ENCODE results near the gene BAIAP3.
"Not testable (repeated sequence)": the region's sequence is repeated elsewhere in the genome, so short reads cannot be mapped to it uniquely, and the experiment has no call there.

The BAIAP3 gene

DNA sequence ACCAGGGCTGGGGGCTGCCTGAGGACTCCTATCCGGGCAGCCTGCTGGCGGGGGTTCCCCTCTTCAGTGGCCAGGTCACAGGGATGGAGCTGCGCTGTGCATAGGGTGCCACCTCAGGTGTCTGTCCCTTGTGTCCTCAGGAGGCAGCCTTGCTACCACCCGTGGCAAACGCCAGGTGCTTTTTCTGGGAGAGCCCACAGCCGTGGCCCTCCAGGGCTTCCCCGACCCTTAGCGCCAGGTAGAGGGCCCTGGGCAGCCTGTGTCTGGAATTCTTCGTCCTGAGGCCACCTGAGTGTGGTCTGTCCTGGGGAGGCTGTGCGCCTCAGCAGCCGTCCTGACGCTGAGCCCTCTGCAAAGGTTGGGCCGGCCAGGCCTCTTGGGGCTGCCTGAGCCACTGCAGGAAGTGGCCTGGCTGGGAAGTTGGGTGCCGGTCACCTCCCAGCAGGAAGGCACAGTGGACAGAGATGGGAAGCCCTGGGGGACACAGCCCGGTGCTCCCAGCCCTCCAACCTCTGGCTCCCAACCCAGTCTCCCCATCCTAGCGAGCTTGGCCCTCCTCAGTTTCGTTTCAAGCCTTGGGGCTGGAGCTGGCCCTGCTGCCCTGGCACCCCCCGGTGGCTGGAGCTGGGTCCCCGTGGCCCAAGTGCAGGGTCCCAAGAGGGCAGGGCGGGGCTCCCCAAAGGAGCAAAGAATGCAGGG lies 7.6 kb upstream of the BAIAP3 start:
- no peak overlapping the region for H3K4me3 ChIP-seq (ENCODE audit: low read length)
- no peak for DNase-seq (ENCODE audit: low read depth)
- no peak for TF ChIP-seq CTCF (conservative IDR thresholded peaks at IDR 0.05; ENCODE audit: low read depth, low read length)

DNA sequence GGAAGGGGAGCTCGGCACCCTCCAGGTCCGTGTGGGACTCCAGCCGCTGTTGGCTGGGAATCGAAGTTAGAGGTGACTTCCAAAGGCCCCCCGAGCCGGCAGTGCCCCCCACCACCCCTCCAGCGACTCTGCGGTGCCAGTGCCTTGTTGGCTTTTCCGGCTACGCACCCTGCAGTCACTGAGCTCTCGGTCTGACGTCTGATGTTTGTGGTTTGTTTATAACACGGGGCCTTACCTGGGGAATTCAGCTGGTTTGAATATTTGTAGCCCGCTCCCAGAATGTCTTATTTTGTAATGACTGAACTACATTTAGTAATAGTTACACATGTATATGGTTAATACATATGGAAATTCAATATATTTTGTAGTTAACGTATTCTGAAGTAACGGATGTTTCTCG lies 7.1 kb upstream of the BAIAP3 start:
- H3K4me3 ChIP-seq (ENCODE audit: low read length), result no peak overlapping the region
- no peak for TF ChIP-seq CTCF (conservative IDR thresholded peaks at IDR 0.05; ENCODE audit: low read depth, low read length)
- DNase-seq (ENCODE audit: low read depth), result no peak

GRCh38 chr16:1326946-1327618 lies 6.4 kb upstream of the BAIAP3 start:
- no peak for TF ChIP-seq CTCF (conservative IDR thresholded peaks at IDR 0.05; ENCODE audit: low read depth, low read length)
- H3K4me3 ChIP-seq (ENCODE audit: low read length), result no peak overlapping the region
- DNase-seq (ENCODE audit: low read depth), result no peak

DNA sequence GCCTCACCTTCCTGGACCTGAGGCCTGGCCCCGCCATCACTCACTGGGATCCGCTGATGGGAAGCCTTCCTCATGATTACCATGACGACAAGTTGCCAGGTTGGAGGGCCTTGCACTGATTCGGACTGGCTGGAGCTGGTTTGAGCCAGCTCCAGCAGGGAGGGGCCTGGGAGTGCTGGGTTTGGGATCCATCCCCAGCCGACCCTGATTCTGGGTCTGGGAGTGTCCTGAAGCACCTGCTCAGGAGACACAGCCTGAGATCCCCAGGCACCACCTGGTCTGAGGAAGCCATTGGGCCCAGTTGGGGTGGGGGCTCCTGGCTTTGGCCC lies 5.9 kb upstream of the BAIAP3 start:
- no peak for TF ChIP-seq CTCF (conservative IDR thresholded peaks at IDR 0.05; ENCODE audit: low read depth, low read length)
- no peak overlapping the region for H3K4me3 ChIP-seq (ENCODE audit: low read length)

DNA sequence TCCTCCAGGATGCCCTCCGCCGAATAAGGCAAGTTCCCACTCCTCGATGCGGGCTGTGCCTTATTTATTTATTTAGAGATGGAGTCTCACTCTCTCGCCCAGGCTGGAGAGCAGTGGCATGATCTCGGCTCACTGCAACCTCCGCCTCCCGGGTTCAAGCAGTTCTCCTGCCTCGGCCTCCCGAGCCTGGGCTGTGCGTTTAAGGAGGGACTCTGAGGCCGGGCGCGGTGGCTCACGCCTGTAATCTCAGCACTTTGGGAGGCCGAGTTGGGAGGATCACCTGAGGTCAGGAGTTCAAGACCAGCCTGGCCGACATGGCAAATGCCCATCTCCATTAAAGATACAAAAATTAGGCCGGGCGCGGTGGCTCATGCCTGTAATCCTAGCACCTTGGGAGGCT lies 5.3 kb upstream of the BAIAP3 start:
- not testable (repeated sequence) for DNase-seq (ENCODE audit: low read depth); H3K4me3 ChIP-seq (ENCODE audit: low read length)

More for the DNA sequence above, 5.9 kb upstream of the BAIAP3 start:
- no peak for DNase-seq (ENCODE audit: low read depth)

DNA sequence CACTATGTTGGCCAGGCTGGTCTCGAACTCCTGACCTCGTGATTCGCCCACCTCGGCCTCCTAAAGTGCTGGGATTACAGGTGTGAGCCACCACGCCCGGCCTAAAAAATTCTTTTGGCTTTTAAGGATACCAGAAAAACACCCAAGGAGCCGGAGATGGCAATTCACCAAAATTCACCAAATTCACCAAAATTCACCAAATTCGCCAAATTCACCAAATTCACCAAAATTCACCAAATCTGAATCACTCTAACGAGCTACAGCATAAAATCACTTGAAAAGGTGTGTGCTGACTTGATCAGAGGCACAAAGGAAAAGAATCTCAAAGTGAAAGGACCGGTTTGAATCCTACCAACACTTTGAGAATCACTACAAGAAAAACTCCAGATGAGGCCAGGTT lies 4.5 kb upstream of the BAIAP3 start:
- H3K4me3 ChIP-seq (ENCODE audit: low read length); DNase-seq (ENCODE audit: low read depth): not testable (repeated sequence)

- no peak for DNase-seq (ENCODE audit: low read depth)
- peak; percentile 62 for TF ChIP-seq CTCF (conservative IDR thresholded peaks at IDR 0.05; ENCODE audit: low read depth, low read length)
- H3K4me3 ChIP-seq (ENCODE audit: low read length), result no peak overlapping the region
These were observed 3.1 kb upstream of the BAIAP3 start for GRCh38 chr16:1330260-1330914.
